IPS-18a (cell line): Measurements from ENCODE around the gene SLC5A4.
"Not testable (repeated sequence)": the region's sequence is repeated elsewhere in the genome, so short reads cannot be mapped to it uniquely, and the experiment has no call there.

Source experiments
- H3K27ac ChIP-seq: one replicate; pipeline ENCODE4 v1.5.1; 2013; ENCODE audit warnings: low read length
- H3K27me3 ChIP-seq: one replicate; pipeline ENCODE4 v1.6.1; 2013; ENCODE audit warnings: mild to moderate bottlenecking, low read length; ENCODE audit not compliant: control insufficient read depth, insufficient read depth
- H3K36me3 ChIP-seq: one replicate; pipeline ENCODE4 v1.6.1; 2013; ENCODE audit warnings: low read depth, low read length; ENCODE audit not compliant: control insufficient read depth
- H3K4me1 ChIP-seq: one replicate; pipeline ENCODE4 v1.6.1; 2013; ENCODE audit warnings: low read depth, low read length; ENCODE audit not compliant: control insufficient read depth
- H3K4me3 ChIP-seq: one replicate; pipeline ENCODE4 v1.5.1; 2013; ENCODE audit warnings: low read length
- H3K9ac ChIP-seq: one replicate; pipeline ENCODE4 v1.6.1; 2013; ENCODE audit warnings: mild to moderate bottlenecking, low read length, moderate library complexity
- H3K9me3 ChIP-seq: one replicate; pipeline ENCODE4 v1.6.1; 2013; ENCODE audit warnings: low read depth, low read length; ENCODE audit not compliant: control insufficient read depth

Gene SLC5A4

DNA sequence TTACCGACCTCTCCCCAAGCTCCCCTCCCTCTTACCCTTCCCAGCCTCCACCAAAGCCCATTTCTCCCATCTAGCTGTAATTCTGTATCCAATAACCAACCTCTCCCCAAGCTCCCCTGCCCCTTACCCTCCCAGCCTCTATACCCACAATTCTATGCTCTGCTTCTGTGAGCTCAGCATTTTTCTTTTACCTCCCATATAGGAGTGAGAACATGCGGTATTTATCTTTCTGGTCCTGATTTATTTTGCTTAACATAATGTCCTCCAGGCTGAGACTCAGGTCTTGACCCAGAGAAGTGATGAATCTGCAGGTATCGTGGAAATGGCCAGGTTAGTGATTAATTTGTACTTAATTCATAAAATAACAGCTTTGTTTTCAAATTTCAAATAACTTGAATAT, 59.2 kb downstream of the SLC5A4 start:
- not testable (repeated sequence) for H3K4me1 ChIP-seq, H3K36me3 ChIP-seq, H3K9ac ChIP-seq, H3K4me3 ChIP-seq, H3K9me3 ChIP-seq, H3K27ac ChIP-seq, H3K27me3 ChIP-seq

DNA sequence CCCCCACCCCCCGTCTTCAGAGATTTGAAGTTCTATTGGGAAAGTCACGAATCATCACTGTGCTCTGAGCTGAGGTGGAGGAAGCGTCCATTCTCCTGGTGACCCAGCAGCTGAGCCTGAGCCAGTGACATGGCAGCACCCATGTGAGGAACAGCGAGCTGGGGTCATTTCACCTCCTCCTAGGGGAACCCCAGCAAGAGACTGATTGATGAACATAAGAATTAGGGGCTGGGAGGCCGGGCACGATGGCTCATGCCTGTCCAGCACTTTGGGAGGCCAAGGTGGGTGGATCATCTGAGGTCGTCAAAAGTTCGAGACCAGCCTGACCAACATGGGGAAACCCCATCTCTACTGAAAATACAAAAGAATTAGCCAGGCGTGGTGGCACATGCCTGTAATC, 61.8 kb downstream of the SLC5A4 start:
- H3K9me3 ChIP-seq, H3K4me1 ChIP-seq, H3K27me3 ChIP-seq, H3K9ac ChIP-seq, H3K36me3 ChIP-seq, H3K27ac ChIP-seq, H3K4me3 ChIP-seq: not testable (repeated sequence)

GRCh38 chr22:32191021-32191420, 64.1 kb downstream of the SLC5A4 start:
- H3K4me3 ChIP-seq, H3K27me3 ChIP-seq, H3K9ac ChIP-seq, H3K27ac ChIP-seq, H3K9me3 ChIP-seq, H3K36me3 ChIP-seq, H3K4me1 ChIP-seq: not testable (repeated sequence)

DNA sequence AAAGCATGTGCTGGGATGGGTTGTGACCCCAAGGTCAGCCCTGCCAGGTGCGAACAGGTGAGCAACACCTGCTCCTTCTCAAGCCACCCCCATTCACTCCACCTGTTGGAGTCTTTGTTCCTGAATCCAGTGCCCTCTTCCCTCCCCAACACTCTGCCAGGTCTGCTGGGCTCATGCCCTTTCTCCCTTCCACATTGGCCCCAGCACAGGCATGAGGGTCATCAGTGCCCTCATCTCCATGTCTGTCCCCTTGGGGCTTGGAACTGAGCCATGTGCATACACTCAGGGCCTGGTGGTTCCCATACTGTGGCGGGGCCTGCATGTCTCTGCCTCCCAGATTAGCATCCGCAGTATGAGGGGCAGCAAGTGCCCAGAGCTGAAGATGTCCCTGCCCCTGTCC, 69.3 kb downstream of the SLC5A4 start:
- Histone ChIP-seq H3K9ac (no peak overlapping the region), H3K9me3 (no peaks in the 10 kb centered on the region), H3K4me1 (no peaks in the 10 kb centered on the region), H3K4me3 (no peak overlapping the region), H3K27ac (no peak overlapping the region), H3K36me3 (no peaks in the 10 kb centered on the region), H3K27me3 (no peaks in the 10 kb centered on the region)

DNA sequence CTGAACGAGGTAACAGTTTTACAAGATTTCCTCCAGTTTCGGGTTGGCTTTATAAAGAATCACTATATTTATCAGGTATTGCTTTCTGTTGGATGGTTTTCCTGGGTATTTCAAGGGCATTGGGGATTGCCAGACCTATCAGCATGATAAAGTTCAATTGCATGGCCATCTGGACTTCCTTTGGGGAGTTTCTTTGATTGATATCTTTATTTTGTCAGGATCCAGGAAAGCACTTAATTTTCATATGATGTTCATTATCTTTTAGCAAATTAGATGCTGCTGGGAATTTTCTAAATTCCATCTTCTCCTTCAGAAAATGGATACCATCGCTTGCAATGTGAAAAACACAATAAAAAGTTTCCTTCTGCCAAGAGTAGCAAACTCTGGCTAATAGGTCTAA, 71.5 kb downstream of the SLC5A4 start:
- Histone ChIP-seq H3K27me3 (no peaks in the 10 kb centered on the region), H3K9ac (no peak overlapping the region), H3K4me1 (no peaks in the 10 kb centered on the region), H3K36me3 (no peaks in the 10 kb centered on the region), H3K9me3 (no peaks in the 10 kb centered on the region), H3K27ac (no peak overlapping the region), H3K4me3 (no peak overlapping the region)

GRCh38 chr22:32181043-32181442, 74.1 kb downstream of the SLC5A4 start:
- Histone ChIP-seq H3K9me3 (no peaks in the 10 kb centered on the region), H3K27me3 (peaks cover 22% of the 10 kb centered on the region), H3K27ac (no peak overlapping the region), H3K4me3 (no peak overlapping the region), H3K36me3 (no peaks in the 10 kb centered on the region), H3K9ac (no peak overlapping the region), H3K4me1 (no peaks in the 10 kb centered on the region)

DNA sequence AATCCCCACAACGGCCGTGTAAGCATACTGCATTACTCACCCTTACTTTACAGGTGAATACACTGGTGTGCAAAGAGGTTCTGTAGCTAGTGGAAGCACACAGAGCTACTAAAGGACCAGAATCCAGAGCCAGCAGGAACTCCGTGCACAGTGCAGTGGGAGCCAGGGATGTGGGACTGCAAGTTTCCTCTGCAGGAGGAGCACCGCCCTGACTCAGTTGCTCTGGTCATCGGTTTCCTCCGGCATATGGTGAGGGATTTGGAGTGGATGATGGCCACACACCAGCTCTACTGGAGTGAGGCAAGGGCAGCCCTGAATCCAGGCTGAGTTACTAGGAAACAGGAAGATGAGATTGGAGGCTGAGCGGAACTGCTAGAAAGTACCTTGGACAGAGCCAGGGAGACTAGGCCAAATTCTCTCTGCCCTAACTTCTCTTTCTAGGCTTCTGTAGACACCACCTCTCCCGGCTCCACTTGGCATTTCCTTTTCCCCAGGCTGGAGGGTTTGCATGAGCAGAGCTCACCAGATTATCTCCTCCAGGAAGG, 77.9 kb downstream of the SLC5A4 start:
- Histone ChIP-seq H3K4me1 (peaks cover 5% of the 10 kb centered on the region), H3K9ac (no peak overlapping the region), H3K27ac (no peak overlapping the region), H3K36me3 (no peaks in the 10 kb centered on the region), H3K4me3 (no peak overlapping the region), H3K27me3 (peaks cover 39% of the 10 kb centered on the region), H3K9me3 (no peaks in the 10 kb centered on the region)

GRCh38 chr22:32175683-32176644, 79.2 kb downstream of the SLC5A4 start:
- Histone ChIP-seq H3K27ac (no peak overlapping the region), H3K27me3 (peaks cover 39% of the 10 kb centered on the region), H3K4me1 (peaks cover 5% of the 10 kb centered on the region), H3K36me3 (no peaks in the 10 kb centered on the region), H3K9me3 (no peaks in the 10 kb centered on the region), H3K4me3 (peak overlapping the region; percentile 32), H3K9ac (no peak overlapping the region)

DNA sequence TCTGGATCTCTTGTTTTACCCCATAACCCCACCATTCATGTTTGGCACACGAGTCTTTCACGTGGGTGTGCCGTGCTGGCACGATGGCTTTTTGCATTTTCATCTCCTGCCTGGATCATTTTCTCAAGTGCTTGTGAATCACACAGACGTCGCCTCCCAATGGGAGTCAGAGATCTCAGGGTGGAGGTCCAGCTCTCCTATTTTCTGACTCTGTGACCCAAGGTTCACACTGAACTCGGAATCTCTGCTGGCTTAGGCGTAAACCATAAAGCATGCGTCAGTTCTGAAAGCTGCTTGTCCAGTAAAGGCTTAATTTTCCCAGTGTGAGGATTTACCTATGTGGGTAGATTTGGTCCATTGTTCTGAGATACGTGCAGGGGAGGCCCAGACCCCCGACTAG, 80.0 kb downstream of the SLC5A4 start:
- no peak overlapping the region for H3K9ac ChIP-seq
- peaks cover 39% of the 10 kb centered on the region for H3K27me3 ChIP-seq
- H3K4me3 ChIP-seq, result peak overlapping the region; percentile 32
- H3K9me3 ChIP-seq, result no peaks in the 10 kb centered on the region
- no peak overlapping the region for H3K27ac ChIP-seq
- peaks cover 5% of the 10 kb centered on the region for H3K4me1 ChIP-seq
- H3K36me3 ChIP-seq, result no peaks in the 10 kb centered on the region
